Mucosa of descending colon (tissue), 3 donors: ENCODE measurements around the gene HS3ST2. TPM values are rescaled to one million over a fixed set of nuclear protein-coding genes. Genes with fewer than 3 reads are reported as not detected.

ENCODE experiments used
- ATAC-seq: fragments of 200-7000 bp; cut with Tn5 transposase; one replicate; pipeline ENCODE4 v1.9.1; 2020; ENCODE audit warnings: mild to moderate bottlenecking, moderate library complexity
- DNase-seq, 3 donors: peaks; one replicate each; pipeline ENCODE4 v3.0.0-alpha.2; 2020
- H3K36me3 ChIP-seq: fragments of 200-600 bp; one replicate; pipeline ENCODE4 v1.8.0; 2021; ENCODE audit warnings: low read depth, mild to moderate bottlenecking
- H3K4me1 ChIP-seq: fragments of 200-600 bp; one replicate; pipeline ENCODE4 v1.8.0; 2021; ENCODE audit warnings: low read depth, mild to moderate bottlenecking
- H3K4me3 ChIP-seq: fragments of 200-600 bp; one replicate; pipeline ENCODE4 v1.8.0; 2021; ENCODE audit warnings: mild to moderate bottlenecking
- H3K9me3 ChIP-seq: fragments of 200-600 bp; one replicate; pipeline ENCODE4 v1.8.0; 2021; ENCODE audit warnings: mild to moderate bottlenecking
- CTCF ChIP-seq: fragments of 200-600 bp; IDR thresholded peaks from one replicate; pipeline ENCODE4 v1.8.0; 2022; ENCODE audit warnings: antibody characterized with exemption, mild to moderate bottlenecking
- intact Hi-C, 2 donors: fragments of 100-400 bp; cut with DNase I in 1 of 2; cut with micrococcal nuclease in 1 of 2; formaldehyde crosslinking; loops; one replicate each; pipeline versions ENCODE4 v1.11.0 to v1.11.1; 2022; cut with DNase I, micrococcal nuclease
- total RNA-seq, 3 donors: library from RNA; stranded (reverse); fragmentation: NEBNext Ultra II Directional in 2 of 3; extraction: Animal tissue kit (Norgen Biotek cat#: 25700) in 2 of 3; gene quantifications; one replicate each; pipeline versions ENCODE4 v1.2.1 to v1.2.4, GENCODE V29; 2021 to 2023
- donor health status: DM: no; HTN: no; CAD: no; lungs with moderate emphysema.
- donor health status: DM: no; HTN: no; CAD: no.
- donor health status: DM: no; HTN: yes; CAD: no.

Gene HS3ST2
- total RNA-seq, 3 donors from 2014 or later: 0.20 to 1.6 (median 0.24) TPM

- Histone ChIP-seq H3K9me3 (no peaks in the 10 kb centered on the region), H3K4me3 (no peak overlapping the region), H3K36me3 (no peaks in the 10 kb centered on the region), H3K4me1 (no peaks in the 10 kb centered on the region)
- intact Hi-C loops: no loop called here
- no peak for TF ChIP-seq CTCF
- no peak for DNase-seq
- ATAC-seq: no peak
These were observed 131.4 kb downstream of the HS3ST2 start for GRCh38 chr16:22945361-22945760.

DNA sequence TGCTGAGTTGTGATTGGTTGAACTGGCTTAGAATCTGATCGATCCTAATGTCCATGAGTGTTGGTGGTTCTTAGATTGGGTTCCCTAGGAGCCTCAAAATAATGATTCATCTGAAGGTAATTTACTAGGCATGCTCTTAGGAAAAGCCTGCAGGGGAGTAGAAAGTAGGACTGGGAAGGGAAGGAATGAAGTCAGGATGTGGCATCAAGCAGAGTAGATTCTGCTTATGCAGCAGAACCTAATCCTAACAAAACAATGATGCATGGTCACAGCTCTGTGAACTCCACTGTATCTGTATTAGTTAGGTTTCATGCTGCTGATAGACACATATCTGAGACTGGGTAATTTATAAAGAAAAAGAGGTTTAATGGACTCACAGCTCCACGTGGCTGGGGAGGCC lies 132.5 kb downstream of the HS3ST2 start:
- Histone ChIP-seq H3K36me3 (no peaks in the 10 kb centered on the region), H3K9me3 (no peaks in the 10 kb centered on the region), H3K4me3 (no peak overlapping the region), H3K4me1 (no peaks in the 10 kb centered on the region)
- intact Hi-C loops: no loop called here
- TF ChIP-seq CTCF: no peak
- no peak for DNase-seq
- no peak for ATAC-seq

- Histone ChIP-seq H3K36me3 (no peaks in the 10 kb centered on the region), H3K4me1 (no peaks in the 10 kb centered on the region), H3K4me3 (no peak overlapping the region), H3K9me3 (no peaks in the 10 kb centered on the region)
- ATAC-seq (no peak), DNase-seq (peak in 1 of 3 donors; percentile 43)
- intact Hi-C loops: no loop called here
- no peak for TF ChIP-seq CTCF
These were observed 134.2 kb downstream of the HS3ST2 start for GRCh38 chr16:22948058-22948602.

GRCh38 chr16:22948603-22949368 lies 134.8 kb downstream of the HS3ST2 start:
- peak; percentile 35 for TF ChIP-seq CTCF
- Histone ChIP-seq H3K4me3 (no peak overlapping the region), H3K9me3 (no peaks in the 10 kb centered on the region), H3K36me3 (no peaks in the 10 kb centered on the region), H3K4me1 (no peaks in the 10 kb centered on the region)
- intact Hi-C loops: no loop called here
- DNase-seq (peak in 2 of 3 donors; percentile 66 to 85), ATAC-seq (peak; percentile 93)

DNA sequence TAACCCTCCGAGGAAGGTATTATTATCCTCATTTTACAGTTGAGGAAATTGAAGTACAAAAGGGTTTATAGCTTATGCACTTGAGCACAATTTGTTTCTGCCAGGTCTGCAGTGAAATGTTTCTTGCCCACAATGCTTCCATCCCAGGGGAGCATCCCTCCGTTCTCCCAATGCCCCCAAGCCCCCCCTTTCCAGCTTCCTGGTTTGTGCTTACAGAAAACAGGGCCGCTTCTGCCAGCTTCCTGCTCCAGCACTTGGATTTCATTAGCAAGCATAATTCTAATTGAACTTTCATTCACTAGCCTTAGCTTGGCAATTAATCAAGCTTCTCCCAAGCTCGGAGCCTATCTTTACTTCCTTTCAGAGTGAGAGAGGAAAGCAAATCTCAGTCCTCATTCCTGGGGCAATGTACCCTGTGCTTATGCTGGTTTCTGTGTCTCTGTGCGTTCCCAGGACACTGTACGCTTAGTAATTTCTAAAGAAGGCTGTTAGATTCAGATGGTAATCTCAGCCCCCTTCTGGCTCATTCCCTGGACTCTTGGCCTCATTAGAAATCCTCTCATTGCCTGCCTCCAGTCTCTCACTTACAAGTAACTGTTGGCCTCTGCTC lies 141.6 kb downstream of the HS3ST2 start:
- Histone ChIP-seq H3K4me3 (no peak overlapping the region), H3K4me1 (no peaks in the 10 kb centered on the region), H3K36me3 (no peaks in the 10 kb centered on the region), H3K9me3 (no peaks in the 10 kb centered on the region)
- ATAC-seq (no peak), DNase-seq (no peak)
- intact Hi-C loops: no loop called here
- TF ChIP-seq CTCF: no peak
